GM15510 (cell line): Measurements from ENCODE around the gene ARMC2.

ENCODE experiments used
- POLR2A ChIP-seq: IDR thresholded peaks from 3 replicates; pipeline ENCODE4 v1.6.1; 2011; ENCODE audit warnings: borderline replicate concordance; ENCODE audit not compliant: insufficient read length; ENCODE audit errors: extremely low read depth

ARMC2 gene

DNA sequence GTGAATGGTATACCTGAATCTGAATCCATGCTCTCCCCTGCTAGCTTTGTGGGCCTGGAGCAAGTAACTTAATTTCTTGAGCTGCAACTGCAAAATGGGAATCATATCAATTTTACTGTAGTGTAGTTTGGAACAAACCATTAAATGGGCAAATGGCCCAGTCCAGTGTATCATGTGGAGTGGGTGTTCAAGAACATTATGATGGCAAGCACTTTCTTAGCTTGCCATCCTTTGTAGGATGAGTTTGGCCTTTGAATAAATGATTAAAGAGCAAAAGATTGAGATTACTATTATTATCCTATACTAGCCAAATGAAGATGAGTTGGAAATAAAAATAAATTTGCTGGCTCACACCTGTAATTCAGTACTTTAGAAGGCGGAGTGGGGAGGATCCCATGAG is 126.0 kb downstream of the ARMC2 start:
- no peak for TF ChIP-seq POLR2A

GRCh38 chr6:108982154-108983113 is 134.2 kb downstream of the ARMC2 start:
- TF ChIP-seq POLR2A: no peak

GRCh38 chr6:108983151-108983550 is 134.9 kb downstream of the ARMC2 start:
- TF ChIP-seq POLR2A: no peak

- no peak for TF ChIP-seq POLR2A
Observed at GRCh38 chr6:108985301-108985700, 137.1 kb downstream of the ARMC2 start.

DNA sequence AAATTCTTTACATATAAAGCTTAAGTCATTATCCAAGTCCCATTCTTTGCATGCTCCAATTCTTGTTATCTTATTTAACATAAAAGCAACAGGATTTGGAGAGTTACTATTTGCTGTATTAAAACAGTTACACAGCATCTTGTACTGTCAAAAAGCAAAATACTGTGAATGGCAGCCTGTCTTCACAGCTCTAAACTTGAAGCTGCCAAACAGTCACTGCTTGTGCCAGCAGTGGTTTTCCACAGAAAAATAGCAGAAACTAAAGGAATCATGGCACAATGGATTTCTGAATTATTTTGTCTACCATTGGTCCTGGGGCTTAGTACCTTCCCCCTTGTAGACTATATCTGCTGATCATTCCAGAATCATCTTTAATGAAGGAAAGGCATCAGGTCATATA is 138.9 kb downstream of the ARMC2 start:
- TF ChIP-seq POLR2A: no peak

- TF ChIP-seq POLR2A: no peak
Observed at GRCh38 chr6:108988296-108988695, 140.1 kb downstream of the ARMC2 start.

DNA sequence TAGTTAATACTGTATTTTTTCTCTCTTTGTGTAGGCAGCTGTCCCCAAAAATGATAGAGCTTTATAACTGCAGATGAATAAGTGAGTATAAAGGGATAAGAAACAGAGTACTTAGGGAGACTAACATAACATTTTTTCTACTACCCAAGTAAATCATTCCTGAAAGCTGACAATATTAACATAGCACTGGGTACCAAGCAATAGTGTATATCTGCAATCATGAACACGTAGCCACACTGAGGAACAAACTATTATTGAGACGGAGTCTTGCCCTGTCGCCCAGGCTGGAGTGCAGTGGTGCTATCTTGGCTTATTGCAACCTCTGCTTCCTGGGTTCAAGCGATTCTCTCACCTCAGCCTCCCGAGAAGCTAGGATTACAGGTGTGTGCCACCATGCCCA is 140.5 kb downstream of the ARMC2 start:
- no peak for TF ChIP-seq POLR2A

DNA sequence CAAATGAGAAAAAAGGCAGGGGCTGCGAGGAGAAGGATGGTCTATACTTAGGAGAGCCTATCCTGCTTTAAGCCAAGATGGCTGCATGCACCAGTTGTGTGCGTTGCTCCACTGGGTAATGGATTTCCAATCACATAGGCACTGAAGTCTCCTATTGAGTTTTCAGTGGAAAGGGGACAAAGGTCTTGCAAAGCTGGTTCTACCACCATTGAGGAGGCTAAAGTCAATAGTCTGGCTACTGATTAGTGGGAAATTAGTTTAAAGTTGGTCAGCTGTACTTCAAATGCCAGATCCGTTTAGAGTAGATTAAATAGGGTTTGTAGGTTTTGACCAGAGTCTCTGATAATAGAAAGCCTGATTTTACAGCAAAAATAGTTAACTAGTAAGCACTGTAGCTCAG is 141.5 kb downstream of the ARMC2 start:
- TF ChIP-seq POLR2A: no peak

DNA sequence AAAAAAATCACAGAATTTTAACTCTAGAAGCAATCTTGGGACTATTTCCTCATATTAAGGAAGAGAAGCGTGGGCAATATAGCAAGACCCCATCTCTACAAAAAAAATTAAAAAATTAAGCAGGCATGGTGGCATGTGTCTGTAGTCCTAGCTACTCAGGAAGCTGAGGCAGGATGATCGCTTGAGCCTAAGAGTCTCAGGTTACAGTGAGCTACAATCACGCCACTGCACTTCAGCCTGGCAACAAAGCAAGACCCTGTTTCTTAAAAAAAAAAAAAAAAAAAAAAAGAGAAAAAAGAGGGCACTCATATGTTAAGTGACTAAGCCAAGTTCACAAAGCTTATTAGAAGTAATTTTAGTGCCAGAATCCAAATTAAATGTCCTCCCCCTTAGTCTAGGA is 145.7 kb downstream of the ARMC2 start:
- no peak for TF ChIP-seq POLR2A

DNA sequence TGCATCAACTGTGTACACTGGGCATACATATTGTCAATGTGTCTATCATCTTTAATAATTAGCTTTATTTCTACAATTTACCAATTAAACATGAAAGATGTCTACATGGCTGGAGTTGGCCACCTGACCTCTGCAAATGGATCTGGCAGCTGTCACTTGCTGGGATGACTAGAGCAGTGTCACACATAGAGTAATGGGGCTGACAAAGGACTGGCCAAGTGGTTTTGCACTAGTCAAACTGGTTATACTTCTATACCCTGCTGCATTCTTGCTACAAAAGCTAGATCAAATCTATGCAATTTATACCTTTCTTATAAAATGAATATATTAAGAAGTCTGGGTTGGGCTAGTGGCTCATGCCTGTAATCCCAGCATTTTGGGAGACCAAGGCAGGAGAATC is 147.1 kb downstream of the ARMC2 start:
- TF ChIP-seq POLR2A: no peak

DNA sequence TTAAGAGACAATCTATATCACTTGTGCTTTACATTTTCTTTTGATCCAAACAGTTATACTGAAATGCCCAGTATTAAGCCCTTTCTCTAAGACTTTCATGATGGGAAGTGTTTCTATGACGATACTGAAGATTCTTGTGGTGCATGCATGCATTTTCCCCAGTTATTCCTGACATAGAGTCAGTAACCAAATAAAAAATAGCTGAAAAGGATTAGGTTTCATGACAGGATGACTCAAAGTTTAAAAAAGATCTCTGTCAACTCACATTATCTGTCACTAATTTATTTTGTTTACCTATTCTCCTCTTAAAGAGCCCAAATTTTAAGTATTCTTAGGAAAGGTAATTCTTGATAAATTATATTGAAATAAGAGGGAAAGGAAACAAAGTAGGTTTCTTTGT is 148.0 kb downstream of the ARMC2 start:
- no peak for TF ChIP-seq POLR2A

DNA sequence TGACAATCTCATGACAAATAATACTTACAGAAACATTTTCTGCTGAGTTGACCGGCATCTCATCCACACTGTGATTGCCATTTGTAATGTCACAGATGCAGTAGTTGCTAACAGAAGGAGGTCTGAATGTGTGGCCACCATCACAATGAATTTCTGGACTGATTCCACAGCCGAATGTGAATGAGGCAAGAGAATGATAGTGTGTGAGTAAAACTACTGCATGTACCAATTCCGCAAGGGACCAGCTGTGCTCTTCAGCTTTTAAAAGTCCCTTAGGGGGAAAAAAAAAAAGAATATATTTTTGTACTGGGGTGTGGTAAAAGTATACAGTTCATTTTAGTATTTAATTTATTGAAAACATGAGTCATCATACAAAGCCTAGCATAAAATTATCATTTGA is 150.3 kb downstream of the ARMC2 start:
- TF ChIP-seq POLR2A: no peak

GRCh38 chr6:108999428-108999827 is 151.2 kb downstream of the ARMC2 start:
- TF ChIP-seq POLR2A: no peak

DNA sequence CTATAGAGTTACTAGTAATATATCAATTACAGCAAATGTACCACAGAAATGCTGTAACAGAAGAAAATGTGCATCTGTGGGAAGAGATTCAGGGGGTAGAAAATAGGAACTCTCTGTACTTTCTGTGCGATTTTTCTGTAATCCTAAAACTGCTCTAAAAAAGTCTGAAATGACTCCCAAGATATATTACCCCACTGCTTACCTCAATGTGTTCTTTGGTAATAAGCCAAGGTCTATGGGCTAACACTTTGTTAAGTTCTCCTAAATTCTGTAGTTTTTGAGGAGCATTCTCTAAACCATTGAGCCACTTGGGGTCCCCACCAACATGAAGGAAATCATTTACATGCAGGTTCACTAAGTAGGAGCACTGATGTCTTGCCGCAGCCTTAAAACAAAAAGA is 152.1 kb downstream of the ARMC2 start:
- TF ChIP-seq POLR2A: no peak

GRCh38 chr6:109001291-109001894 is 153.2 kb downstream of the ARMC2 start:
- TF ChIP-seq POLR2A: no peak
